HG02981 (cell line): Measurements from ENCODE around the gene PHOX2A.

Experiments
- ATAC-seq: cut with Tn5 transposase; IDR thresholded peaks from one replicate; pipeline ENCODE4 v1.9.1; 2021; ENCODE audit warnings: mild to moderate bottlenecking, moderate library complexity; ENCODE audit not compliant: unreplicated experiment

The PHOX2A gene

DNA sequence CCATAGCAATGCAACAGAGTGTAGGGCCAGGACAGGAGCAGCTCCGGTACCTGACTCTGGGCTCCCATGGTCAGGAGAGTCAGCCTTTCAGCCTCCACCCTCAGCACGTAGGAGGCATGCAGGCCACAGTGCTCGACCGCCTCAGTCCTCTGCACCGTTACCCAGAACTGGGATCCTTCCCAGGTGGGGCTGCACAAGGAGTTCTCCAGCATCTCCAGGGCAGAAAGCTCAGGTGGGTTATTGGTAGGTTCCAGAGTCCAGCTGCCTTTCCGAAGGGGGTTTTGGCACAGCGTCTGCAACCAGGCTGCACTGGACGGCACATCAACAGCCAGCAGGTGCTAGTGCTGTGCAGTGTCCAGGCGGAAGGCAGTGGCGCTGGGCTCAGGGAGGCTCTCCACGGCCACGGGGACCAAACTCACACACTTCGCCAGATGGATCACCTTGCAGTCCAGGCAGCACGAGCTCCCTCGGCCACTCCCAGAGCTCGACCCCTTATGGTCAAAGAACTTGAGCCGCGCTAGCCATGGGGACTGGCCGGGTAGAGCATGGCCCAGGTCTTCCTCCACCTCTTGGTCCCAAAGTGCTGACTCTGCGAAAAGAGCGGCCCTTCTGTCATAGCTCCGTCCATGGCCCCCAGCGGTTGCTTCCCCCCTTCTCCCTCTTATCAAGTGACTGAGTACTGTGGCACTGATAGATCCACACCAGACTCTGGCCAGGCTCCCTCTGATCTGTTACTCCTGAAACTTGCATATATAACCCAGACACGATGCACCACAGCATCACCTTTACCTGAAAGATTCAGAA lies 6.9 kb upstream of the PHOX2A start:
- ATAC-seq = no peak

DNA sequence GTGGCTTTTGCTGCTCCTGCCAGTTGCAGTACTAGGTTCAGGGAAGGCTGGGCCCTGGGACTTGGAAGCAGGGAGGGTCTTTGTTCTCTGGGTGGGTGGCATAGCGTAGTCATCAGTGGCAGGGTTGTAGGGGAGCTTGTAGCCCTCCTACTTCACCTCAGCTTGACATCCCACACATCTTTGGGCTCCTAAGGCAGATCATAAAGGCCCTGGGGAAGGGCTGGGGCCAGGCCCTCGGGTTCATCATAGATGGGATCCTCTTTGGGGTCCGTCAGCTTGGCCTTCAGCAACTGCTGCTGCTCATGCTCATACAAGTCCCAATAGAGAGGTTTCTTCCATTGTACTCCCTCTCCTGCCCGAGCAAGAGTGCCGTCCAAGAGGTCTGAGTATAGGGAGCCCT lies 6.0 kb upstream of the PHOX2A start:
- ATAC-seq = no peak

DNA sequence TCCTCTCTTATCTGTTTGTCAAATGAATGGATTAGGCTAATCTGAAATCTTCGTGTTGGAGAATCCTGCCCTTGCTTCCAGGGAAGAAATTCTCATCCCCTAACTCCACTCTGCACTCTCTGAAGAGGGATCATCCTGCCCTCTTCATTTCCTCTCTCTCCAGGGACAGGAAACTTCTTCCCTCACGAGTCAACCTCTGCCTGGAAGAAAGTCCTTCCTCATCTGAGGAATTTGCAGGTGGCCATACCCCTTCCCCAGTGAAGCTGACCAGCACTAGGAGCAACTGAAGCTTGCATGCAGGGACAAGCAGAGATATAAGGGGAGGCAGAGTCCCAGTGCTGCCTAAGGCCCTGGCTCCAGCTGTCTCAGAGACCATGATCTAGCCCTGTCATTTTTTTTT lies 3.6 kb upstream of the PHOX2A start:
- ATAC-seq = no peak

DNA sequence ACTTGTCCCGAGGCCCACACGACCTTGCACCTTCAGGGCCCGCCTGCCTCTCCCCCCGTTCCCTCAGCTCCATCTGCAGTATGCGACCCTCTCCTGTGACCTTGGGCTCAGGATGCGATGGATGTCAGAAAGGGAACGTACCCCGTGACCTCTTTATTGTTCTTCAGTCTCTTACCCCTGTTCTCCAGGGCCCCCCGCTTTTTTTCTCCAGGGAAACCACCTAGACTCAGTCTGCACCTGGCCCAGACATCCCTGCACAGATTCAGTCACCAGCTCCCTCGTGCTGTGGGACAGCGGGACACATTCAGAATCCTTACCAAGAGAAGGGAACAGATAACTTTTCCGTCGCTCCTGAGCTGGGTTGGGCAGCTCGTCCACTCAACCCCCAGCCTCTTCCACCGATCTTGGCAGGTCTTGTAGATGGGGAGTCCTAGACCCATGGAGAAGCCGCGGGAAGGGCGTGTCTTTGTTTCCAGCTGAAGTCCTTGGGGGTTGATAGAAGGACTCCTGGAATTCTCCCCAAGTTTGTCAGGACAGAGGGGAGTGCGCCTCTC lies 1.4 kb upstream of the PHOX2A start:
- no peak for ATAC-seq

DNA sequence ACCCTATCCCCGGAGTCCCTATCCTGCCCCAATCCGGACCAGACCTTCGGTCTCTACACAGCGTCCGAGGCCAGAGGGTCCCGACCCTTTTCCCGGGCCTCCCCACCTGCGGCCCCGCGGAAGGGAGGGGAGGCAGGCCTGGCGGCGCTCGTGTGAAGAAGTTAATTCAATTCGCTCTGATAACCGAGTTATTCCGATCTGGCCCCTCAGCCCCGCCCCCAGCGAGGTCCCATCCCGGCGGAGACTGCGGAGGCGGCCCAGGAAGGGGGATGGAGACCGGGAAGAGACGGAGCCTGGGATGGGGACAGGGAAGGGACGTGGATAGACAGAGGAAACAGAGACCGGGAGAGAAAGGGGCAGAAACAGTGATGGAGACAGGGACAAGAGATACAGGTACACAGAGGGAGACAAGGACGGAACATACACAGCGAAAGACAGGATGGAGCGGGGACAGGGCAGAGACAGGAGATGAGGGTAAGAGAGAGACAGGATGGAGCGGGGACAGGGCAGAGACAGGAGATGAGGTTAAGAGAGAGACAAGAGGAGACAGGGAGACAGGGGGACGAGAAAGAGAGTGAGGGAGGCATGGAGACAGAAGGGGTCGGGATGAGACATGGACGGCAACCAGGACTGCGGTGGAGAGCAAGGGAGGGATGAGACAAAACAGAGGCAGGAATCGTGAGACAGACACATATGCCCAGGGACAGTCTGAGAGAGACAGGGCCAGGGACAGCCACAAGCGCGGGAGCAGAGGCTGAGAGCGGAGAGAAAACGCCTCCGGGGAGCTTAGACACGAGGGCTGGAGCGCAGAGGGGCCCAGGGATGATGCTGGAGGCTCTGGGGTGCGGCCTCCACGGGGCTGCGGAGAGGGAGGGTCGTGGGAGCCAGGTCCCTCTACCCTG lies 636 bp upstream of the PHOX2A start:
- no peak for ATAC-seq

DNA sequence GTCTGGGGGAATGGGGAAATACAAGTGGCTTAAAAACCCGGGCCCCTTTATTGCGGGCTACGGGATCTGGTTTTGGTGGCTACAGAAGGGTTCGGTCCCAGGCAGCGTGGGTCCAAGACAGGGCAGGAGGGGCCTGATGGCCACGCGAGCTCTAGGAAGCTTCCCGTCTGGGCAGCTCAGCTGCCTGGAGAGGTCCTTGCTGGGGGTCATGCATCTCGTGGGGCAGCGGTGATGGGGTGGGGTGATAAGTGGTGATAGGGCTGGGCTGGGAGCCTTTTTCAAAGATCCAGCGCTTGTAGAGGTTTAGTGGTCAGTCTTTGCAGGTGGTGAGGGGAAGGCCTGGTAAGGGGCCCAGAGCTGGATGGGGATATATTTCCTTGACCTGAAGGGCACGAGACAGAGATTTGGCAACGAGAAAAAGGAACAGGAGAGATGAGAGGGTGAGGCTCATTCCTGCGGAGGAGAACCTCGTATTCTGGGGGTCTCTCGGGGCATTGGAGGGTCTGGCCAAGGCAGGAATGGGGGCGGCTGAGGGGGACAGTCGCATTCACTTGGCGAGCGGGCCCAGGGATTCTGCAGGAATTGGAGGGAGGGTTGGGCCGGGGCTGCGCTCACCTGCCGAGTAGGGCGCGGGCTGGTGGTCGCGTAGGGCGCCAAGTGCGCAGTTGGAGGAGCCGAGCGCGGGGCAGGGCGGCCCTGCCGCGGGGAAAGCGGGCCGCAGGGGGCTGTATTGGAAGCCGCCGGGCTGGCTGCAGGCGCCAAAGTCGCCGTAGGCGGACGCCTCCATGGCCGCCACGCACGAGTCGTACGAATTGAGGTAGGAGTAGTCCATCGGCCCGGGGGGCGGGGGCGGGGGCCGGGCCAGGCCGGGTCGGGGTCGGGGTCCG lies 560 bp downstream of the PHOX2A start:
- ATAC-seq = no peak

DNA sequence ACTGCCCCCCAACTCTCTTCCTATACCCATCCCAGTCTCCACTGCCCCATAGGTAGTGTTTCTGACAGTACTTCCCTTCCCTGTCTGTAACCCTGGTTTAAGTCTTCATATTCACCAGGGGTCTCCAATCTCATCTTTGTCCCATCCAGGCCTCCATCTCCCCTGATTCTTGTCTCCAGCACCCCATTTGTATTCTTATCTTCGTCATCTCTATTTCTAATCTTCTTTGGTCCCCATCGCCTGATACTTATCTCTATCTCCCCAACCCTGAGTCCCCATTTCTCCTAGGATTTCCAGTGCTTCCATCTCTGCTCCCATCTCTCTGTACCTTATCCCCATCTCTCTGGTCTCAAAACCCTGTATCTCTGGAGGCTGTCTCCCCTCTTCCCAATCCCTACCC lies 1.8 kb downstream of the PHOX2A start:
- ATAC-seq = no peak

DNA sequence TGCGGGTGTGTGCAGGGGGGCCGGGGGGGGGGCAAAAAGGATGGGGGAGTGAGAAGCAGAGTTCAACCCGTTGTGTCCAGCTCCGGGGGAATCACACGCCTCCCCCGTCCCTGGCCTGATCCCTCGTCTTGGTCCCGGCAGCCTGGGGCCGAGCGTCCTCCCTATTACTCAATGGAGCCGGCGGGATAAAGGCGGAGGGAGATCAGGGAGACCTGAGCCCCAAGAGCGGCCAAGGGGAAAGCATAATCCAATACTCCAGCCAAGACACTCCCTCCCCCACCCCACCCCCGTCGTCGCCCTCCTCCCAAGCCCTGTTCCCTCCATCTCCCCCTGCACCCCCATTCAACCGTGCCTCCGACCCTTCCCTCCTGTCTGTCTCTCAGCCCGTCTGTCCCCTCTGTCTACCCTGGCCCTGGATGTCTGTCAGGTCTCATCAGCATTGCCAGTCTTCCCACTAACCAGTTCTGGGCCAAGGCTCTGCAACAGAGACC lies 2.6 kb downstream of the PHOX2A start:
- ATAC-seq = no peak

DNA sequence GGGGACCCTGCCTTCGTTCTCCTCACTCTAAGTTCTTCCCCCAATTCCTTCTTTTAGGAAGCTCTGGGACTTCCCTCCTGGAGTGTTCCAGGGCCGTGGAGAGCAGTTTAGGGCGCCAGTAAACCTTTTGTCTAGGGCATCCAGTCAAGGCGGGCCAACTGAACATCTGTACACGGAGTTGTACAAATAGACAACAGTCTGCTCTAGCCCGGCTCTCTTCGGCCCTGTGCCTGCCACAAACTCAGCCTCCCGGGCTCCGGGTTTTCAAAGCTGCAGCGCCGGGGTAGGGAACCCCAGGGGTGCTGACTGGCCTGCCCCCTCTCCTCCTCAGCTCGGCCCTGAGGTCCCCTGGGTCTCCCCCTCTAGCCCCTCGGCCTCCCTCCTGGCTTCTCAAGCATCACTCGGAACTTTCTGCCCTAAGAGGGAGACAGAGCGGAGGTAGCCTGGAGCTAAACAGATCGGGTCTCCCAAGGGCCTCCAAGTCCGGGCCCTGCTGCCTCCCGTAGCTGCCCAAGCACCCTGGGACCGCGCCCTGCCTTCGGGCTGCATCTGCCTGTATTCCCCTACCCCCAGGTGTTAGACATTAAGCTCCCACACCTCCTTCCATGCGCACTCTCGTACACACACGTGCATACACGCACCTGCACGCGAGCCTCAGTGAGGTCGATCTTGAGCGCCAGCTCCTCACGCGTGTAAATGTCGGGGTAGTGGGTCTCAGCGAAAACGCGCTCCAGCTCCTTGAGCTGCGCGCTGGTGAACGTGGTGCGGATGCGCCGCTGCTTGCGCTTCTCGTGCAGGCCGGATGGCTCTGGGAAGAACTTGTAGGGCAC lies 3.3 kb downstream of the PHOX2A start:
- ATAC-seq = no peak

DNA sequence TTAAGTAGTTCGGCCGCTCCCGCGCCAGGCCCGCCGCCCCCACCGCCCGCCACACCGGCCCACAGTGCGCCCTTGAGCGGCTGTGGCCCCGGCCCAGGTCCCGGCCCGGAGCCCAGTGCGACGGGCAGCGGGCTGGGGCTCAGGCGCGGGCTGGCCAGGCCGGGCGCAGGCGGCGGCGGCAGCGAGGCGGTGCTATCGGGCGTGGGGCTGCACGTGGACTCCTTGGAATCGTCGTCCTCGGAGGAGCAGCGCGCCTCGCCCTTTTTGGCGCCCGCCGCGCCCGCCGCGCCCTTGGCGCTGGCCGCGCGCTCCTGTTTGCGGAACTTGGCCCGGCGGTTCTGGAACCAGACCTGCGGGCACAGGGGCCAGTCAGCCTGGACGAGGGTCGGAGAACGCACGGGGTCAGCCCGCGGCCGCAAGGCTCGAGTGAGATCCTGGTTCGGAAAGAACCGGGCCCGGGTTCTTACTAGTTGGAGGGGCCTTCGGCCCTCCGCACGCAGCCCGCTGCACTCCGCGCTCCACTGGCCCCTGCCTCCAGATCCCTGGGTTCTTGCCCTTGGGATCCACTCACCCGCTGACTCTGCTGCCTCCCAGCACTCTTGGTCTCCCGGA lies 4.0 kb downstream of the PHOX2A start:
- no peak for ATAC-seq

DNA sequence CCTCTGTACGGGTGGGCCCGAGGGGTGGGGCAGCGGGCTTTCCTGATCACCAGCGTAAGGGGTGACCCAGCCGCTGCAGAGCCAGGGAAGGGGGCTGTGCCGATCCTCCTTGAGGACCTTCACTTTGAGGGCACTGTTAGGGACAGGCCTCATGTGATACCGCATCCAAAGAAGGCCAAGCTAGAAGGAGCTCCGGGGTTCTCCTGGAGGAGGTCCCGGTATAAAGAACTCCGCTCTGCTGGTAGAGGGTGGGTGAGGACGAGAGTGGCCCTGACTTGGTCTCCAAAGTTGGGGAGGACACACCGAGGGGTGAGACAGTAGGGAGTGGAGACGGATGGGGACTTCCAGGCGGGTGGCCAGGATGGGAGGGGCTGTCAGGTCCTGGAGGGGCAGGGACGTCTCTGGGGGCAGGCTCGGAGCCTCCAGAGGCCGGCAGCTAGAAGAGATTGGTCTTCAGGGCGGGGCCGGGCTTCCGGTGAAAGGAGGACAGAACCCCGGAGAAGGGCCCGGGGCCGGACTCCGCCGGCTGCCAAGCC lies 4.6 kb downstream of the PHOX2A start:
- no peak for ATAC-seq

DNA sequence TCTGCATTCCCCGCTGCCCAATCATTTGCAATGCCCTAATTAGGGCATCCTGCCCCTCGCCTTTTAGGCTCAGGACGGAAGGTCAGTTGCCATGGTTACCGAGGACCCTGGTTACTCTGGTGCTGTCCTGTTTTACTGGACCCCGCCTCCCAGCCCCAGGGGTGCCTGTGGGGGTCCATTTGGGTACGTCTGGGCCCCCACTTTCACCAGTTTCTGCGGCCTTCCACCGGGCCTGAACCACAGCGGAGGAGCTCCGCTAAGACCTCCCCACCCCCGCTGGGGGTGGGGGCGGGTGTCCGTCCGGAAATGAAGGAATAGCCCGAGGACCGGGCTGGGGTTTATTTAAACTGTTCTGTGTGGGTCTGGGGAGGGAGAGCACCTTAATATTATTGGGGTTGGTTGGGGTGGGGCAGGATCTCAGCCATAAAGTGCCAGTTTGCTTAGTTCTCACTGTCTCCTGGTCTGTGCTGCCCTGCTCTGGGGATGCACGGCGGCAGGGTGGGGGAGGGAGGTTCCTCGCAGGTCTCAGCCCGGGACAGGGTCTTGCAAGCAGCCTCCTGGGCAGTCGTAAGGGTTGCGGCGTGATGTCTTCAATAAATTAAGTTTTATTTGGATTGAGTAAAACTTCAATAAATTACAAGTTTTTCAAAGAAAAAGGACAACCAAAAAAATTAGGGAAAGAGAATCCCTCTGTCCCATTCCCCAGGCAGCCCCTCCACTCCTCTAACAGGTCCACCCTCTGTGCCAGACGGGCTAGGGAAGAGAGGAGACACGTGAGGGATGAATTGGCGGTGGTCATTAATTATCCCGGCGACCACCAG lies 5.3 kb downstream of the PHOX2A start:
- ATAC-seq = no peak

DNA sequence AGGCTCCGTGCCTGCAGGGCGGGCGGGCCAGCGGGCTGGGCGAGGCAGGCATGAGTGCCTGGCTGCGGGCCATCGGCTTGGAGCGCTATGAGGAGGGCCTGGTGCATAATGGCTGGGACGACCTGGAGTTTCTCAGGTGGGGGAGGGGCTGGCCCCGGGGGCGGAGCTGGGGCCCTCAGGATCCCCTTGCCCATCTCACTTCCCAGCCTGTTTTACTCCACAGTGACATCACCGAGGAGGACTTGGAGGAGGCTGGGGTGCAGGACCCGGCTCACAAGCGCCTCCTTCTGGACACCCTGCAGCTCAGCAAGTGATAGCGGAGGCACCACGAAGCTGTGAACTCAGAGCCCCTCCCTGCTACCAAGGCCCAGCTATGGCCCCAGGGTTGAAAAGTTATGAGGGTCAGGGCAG lies 5.9 kb downstream of the PHOX2A start:
- no peak for ATAC-seq

DNA sequence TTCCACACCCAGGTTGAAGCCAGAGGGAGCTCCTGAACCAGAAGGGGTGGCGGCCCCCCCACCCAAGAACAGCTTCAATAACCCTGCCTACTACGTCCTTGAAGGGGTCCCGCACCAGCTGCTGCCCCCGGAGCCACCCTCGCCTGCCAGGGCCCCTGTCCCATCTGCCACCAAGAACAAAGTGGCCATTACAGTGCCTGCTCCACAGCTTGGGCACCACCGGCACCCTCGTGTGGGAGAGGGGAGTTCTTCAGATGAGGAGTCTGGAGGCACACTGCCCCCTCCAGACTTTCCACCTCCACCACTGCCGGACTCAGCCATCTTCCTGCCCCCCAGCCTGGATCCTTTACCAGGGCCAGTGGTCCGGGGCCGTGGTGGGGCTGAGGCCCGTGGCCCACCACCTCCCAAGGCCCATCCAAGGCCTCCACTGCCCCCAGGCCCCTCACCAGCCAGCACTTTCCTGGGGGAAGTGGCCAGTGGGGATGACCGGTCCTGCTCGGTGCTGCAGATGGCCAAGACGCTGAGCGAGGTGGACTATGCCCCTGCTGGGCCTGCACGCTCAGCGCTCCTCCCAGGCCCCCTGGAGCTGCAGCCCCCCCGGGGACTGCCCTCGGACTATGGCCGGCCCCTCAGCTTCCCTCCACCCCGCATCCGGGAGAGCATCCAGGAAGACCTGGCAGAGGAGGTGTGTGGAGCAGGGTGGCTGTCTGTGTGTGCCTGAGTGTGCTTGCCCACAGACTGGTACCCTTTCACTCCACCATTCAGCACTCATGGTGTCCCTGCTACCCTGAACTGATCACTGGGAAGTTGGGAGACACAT lies 6.7 kb downstream of the PHOX2A start:
- ATAC-seq = no peak

DNA sequence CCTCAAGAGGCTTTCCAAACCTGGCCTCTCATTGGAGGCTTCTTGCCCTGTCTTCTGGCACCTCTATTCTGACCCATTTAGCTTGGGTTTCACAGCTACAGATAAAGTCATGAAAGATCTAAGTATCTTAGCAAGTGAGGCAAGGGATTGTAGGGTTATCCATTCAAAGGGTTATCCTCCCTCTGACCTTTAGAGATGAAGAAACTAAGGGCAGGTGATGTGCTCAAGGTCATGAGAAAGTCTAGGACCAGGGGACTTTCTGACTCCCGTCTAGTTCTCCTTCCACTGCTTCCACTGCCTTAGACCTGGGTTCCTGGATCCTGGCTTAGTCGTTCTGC lies 7.2 kb downstream of the PHOX2A start:
- ATAC-seq = no peak

DNA sequence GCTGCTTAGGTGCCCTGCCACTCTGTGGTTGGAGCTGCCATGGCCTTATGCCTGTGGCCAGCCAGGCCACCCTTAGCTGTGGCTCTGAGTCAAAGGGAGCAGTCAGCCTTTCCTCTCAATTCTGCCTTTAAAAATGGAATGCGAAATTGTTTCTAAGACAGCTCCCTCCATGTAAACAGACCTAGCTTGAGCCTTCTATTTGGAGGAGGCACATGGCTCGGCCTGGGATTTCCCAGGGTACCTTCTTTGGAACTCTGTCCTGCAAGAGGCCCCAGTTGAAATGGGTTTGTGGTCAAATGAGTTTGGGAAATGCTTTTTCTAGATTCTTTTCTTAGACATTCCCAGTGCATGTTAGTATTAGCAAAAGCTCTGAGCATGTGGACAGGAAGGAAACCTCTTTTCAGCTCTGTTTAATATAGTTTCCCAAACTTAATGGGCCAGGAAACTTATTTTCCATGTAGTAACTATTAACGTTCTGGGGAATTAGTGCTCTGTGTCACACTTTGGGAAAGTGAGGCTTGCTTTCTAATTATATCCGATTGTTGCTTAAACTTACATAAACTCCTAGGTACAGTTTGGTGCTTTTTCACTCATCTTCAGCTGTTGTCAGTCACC lies 7.8 kb downstream of the PHOX2A start:
- ATAC-seq = no peak
